GM12878 (cell line): Measurements from ENCODE around the gene OR10G8. TPM values are rescaled to one million over a fixed set of nuclear protein-coding genes. Genes with fewer than 3 reads are reported as not detected.

ENCODE experiments used
- ATAC-seq: fragments of 200-7000 bp; cut with Tn5 transposase; 3 replicates; pipeline ENCODE4 v1.9.1; 2020; ENCODE audit warnings: mild to moderate bottlenecking, moderate library complexity
- BruUV-seq: library from RNA; stranded (reverse); fragments of 400-500 nt; replicated peaks from 2 replicates; lab custom pipeline; 2021; lab: Mats Ljungman, UMichigan
- CTCF ChIA-PET: fragments of 300-600 bp; sonication (Branson Sonifier 250); formaldehyde crosslinking; extraction: SDS; loops from one replicate; lab custom pipeline; 2021; ENCODE audit warnings: inconsistent platforms; lab: Yijun Ruan, JAX
- POLR2A ChIA-PET: fragments of 350-600 bp; formaldehyde crosslinking; extraction: SDS; loops from one replicate; lab custom pipeline; 2021; ENCODE audit warnings: inconsistent platforms; lab: Charles Lee
- RAD21 ChIA-PET: fragments of 300-600 bp; sonication (Branson Sonifier 250); formaldehyde crosslinking; loops from one replicate; lab custom pipeline; 2023; ENCODE audit warnings: antibody characterized with exemption; ENCODE audit not compliant: unreplicated experiment; lab: Charles Lee
- SMC1A ChIA-PET: fragments of 300-600 bp; sonication (Branson Sonifier 250); formaldehyde crosslinking; loops from one replicate; lab custom pipeline; 2023; ENCODE audit not compliant: unreplicated experiment, uncharacterized antibody; lab: Charles Lee
- DNase-seq: peaks from one replicate; pipeline ENCODE4 v3.0.0-alpha.2; 2011; ENCODE audit warnings: low read depth, low spot score
- FAIRE-seq: peaks from 3 replicates; lab custom pipeline; 2011; peaks lifted over from hg19 to GRCh38; lab: Jason Lieb, UNC
- H2AFZ ChIP-seq: 2 replicates; pipeline ENCODE4 v1.6.0; 2011; ENCODE audit warnings: low read depth, low read length, control low read depth; ENCODE audit not compliant: control insufficient read depth
- H3K27ac ChIP-seq: 2 replicates; pipeline ENCODE4 v1.5.1; 2011; ENCODE audit warnings: control low read depth; ENCODE audit not compliant: control insufficient read depth, insufficient read depth
- H3K27me3 ChIP-seq, 2 experiments: replicated peaks in 1 of 2; 2 replicates each; pipeline versions ENCODE4 v1.6.0 to v1.6.1; 2011; ENCODE audit warnings: low read length in 1 of 2; ENCODE audit not compliant: control insufficient read depth in 2 of 2, insufficient read depth in 2 of 2
- H3K36me3 ChIP-seq, 2 experiments: 2 replicates each; pipeline ENCODE4 v1.5.1; 2011; ENCODE audit warnings: low read length in 1 of 2; ENCODE audit not compliant: control insufficient read depth in 2 of 2, insufficient read depth in 2 of 2
- H3K4me1 ChIP-seq: 2 replicates; pipeline ENCODE4 v1.6.1; 2011; ENCODE audit warnings: mild to moderate bottlenecking, low read length, moderate library complexity, mixed read lengths; ENCODE audit not compliant: control insufficient read depth, insufficient read depth
- H3K4me2 ChIP-seq: 2 replicates; pipeline ENCODE4 v1.6.0; 2011; ENCODE audit warnings: control low read depth; ENCODE audit not compliant: control insufficient read depth, insufficient read depth
- H3K4me3 ChIP-seq: fragments of 200-600 bp; sonication (generic); 2 replicates; pipeline ENCODE4 v1.5.1; 2016
- H3K79me2 ChIP-seq: 2 replicates; pipeline ENCODE4 v1.6.0; 2011; ENCODE audit warnings: low read length; ENCODE audit not compliant: control insufficient read depth, insufficient read depth
- H3K9ac ChIP-seq: 2 replicates; pipeline ENCODE4 v1.8.0; 2011; ENCODE audit warnings: low read length, control low read depth, mixed read lengths; ENCODE audit not compliant: control insufficient read depth, insufficient read depth
- H3K9me3 ChIP-seq: replicated peaks from 3 replicates; pipeline ENCODE4 v1.5.1; 2011; ENCODE audit warnings: mild to moderate bottlenecking, low read length; ENCODE audit not compliant: control insufficient read depth, insufficient read depth
- H4K20me1 ChIP-seq: 2 replicates; pipeline ENCODE4 v1.6.0; 2011; ENCODE audit not compliant: control insufficient read depth, insufficient read depth
- LARP7 ChIP-seq: fragments of 450-650 bp; IDR thresholded peaks from 2 replicates; pipeline ENCODE4 v1.6.1; 2017; ENCODE audit warnings: mild to moderate bottlenecking
- STAT3 ChIP-seq: IDR thresholded peaks from 2 replicates; pipeline ENCODE4 v1.6.1; 2011; ENCODE audit warnings: low read depth, low read length, improper control_type of control experiment
- WRNIP1 ChIP-seq: IDR thresholded peaks from 2 replicates; pipeline ENCODE4 v1.6.1; 2011; ENCODE audit warnings: low read depth, low read length, improper control_type of control experiment, borderline replicate concordance
- ZNF274 ChIP-seq: IDR thresholded peaks from one replicate; pipeline ENCODE4 v1.8.0; 2011; ENCODE audit not compliant: insufficient read length, insufficient read depth
- ZNF384 ChIP-seq: IDR thresholded peaks from 2 replicates; pipeline ENCODE4 v1.6.1; 2012; ENCODE audit warnings: low read depth, mild to moderate bottlenecking, low read length, improper control_type of control experiment, borderline replicate concordance
- WGBS: methylation state at CpG from one replicate; pipeline ENCODE4 v1.1.6; 2016; ENCODE audit warnings: low lambda C conversion rate; ENCODE audit not compliant: insufficient replicate concordance, insufficient coverage; ENCODE audit errors: missing lambda C conversion rate; 5-methylcytosine and 5-hydroxymethylcytosine counted together
- in situ Hi-C: fragments of 300-500 bp; cut with MboI; formaldehyde crosslinking; loops from 9 replicates; pipeline ENCODE4 v1.14.3; 2018; ENCODE audit warnings: mixed read lengths
- intact Hi-C: fragments of 100-400 bp; cut with micrococcal nuclease; formaldehyde crosslinking; loops from one replicate; pipeline ENCODE4 v1.14.2; 2022; ENCODE audit not compliant: unreplicated experiment
- polyA plus RNA-seq, 11 experiments: library from polyadenylated mRNA; depleted of rRNA in 4 of 11; unstranded in 6 of 11; stranded (reverse) in 5 of 11; fragments of >200 nt; fragmentation: Nextera tagmentation in 4 of 11; fragmentation: Illumina TruSeq in 1 of 11; extraction: Ambion mirVana in 4 of 11; extraction: Trizol in 1 of 11; gene quantifications; 1 replicate in 1 of 11; 2 replicates in 10 of 11; pipeline versions ENCODE4 v1.2.1 to v1.2.3, GENCODE V29; 2011 to 2016; ENCODE audit warnings: inconsistent platforms in 2 of 11, missing spikeins in 2 of 11, low read depth in 1 of 11
- total RNA-seq, 4 experiments: library from RNA; depleted of rRNA in 3 of 4; stranded (reverse); fragments of >200 nt in 3 of 4; fragmentation: Illumina TruSeq in 1 of 4; extraction: Trizol in 1 of 4; gene quantifications; 2 replicates each; pipeline versions ENCODE4 v1.2.1 to v1.2.3, GENCODE V29; 2013 to 2021

Gene OR10G8
- total and polyA plus RNA-seq, 10 of the 15 experiments (the other 5 are each of a cell fraction or from before 2014, with no cell fraction given): not detected

- ChIA-PET POLR2A (no interaction called here), RAD21 (no interaction called here), CTCF (no interaction called here), SMC1A (no interaction called here)
- Histone ChIP-seq H2AFZ (no peak overlapping the region), H4K20me1 (no peaks in the 10 kb centered on the region), H3K4me3 (no peak overlapping the region), H3K27ac (no peak overlapping the region), H3K4me2 (no peak overlapping the region), H3K4me1 (no peaks in the 10 kb centered on the region), H3K9me3 (no peaks in the 10 kb centered on the region), H3K36me3 (no peaks in the 10 kb centered on the region), H3K27me3 (no peaks in the 10 kb centered on the region), H3K79me2 (no peaks in the 10 kb centered on the region), H3K9ac (no peak overlapping the region)
- DNase-seq: no peak
- FAIRE-seq: no peak
- ATAC-seq: no peak
- in situ Hi-C loops (no loop called here), intact Hi-C loops (no loop called here)
- BruUV-seq: no TSS peak
- WGBS: 9% methylated on average over 5 of the region's 5 CpGs
- TF ChIP-seq ZNF274 (no peak), STAT3 (no peak), ZNF384 (no peak)
These were observed 47.3 kb upstream of the OR10G8 start for GRCh38 chr11:123979311-123979710.

- ChIA-PET POLR2A (no interaction called here), RAD21 (no interaction called here), CTCF (no interaction called here), SMC1A (interaction anchor here (0.6 kb wide), 1 partner anchor 526 kb away, joined by 5 read pairs; no protein-coding TSS in a partner anchor)
- no peak for FAIRE-seq
- no peaks in the 10 kb centered on the region for H3K4me1 ChIP-seq
- no peaks in the 10 kb centered on the region for H3K36me3 ChIP-seq
- H3K27ac ChIP-seq: no peak within 1 kb of the TSS
- in situ Hi-C loops: no loop called here
- no peak within 1 kb of the TSS for H2AFZ ChIP-seq
- no peak for DNase-seq
- no peaks in the 10 kb centered on the region for H3K79me2 ChIP-seq
- no peaks in the 10 kb centered on the region; a peak in 1 of 4 replicates for H3K27me3 ChIP-seq
- 0% methylated on average over 1 of the region's 1 CpG for WGBS
- no peaks in the 10 kb centered on the region for H4K20me1 ChIP-seq
- H3K9me3 ChIP-seq: no peaks in the 10 kb centered on the region
- no peak within 1 kb of the TSS for H3K4me3 ChIP-seq
- intact Hi-C loops: no loop called here
- TF ChIP-seq LARP7: no peak
- TF ChIP-seq WRNIP1: no peak
- no peak within 1 kb of the TSS for H3K4me2 ChIP-seq
- no TSS peak for BruUV-seq
- no peak for ATAC-seq
- no peak within 1 kb of the TSS for H3K9ac ChIP-seq
These were observed 31.5 kb upstream of the OR10G8 start, which contains the start of gene OR10G6 for GRCh38 chr11:123995119-123995518. Gene OR10G6 (minus strand): TSS chr11:123995161. CDS start chr11:123995161, 0 bp downstream.
